MCF 10A (cell line): ENCODE measurements around the gene MAPK1. TPM values are rescaled to one million over a fixed set of nuclear protein-coding genes. Genes with fewer than 3 reads are reported as not detected.
"Not testable (repeated sequence)": the region's sequence is repeated elsewhere in the genome, so short reads cannot be mapped to it uniquely, and the experiment has no call there.

Experiments used
- BruUV-seq: library from RNA; stranded (reverse); fragments of 400-500 nt; replicated peaks from 2 replicates; lab custom pipeline; 2021; lab: Mats Ljungman, UMichigan
- CTCF ChIA-PET: fragments of 300-600 bp; sonication (Branson Sonifier 250); formaldehyde crosslinking; extraction: SDS; loops from one replicate; lab custom pipeline; 2021; ENCODE audit warnings: antibody characterized with exemption, inconsistent platforms; lab: Yijun Ruan, JAX
- POLR2A ChIA-PET: fragments of 300-600, 350-650 bp; sonication (Branson Sonifier 250); formaldehyde crosslinking; extraction: SDS; loops from one replicate; lab custom pipeline; 2020; ENCODE audit warnings: antibody characterized with exemption, inconsistent platforms; lab: Yijun Ruan, JAX
- DNase-seq: peaks from one replicate; pipeline ENCODE4 v3.0.0-alpha.2; 2018; ENCODE audit not compliant: unreplicated experiment
- H3K27ac Mint-ChIP-seq: one replicate; pipeline ENCODE4 v1.8.0; 2022; ENCODE audit warnings: mild to moderate bottlenecking, low read depth, mixed read lengths; ENCODE audit not compliant: unreplicated experiment
- H3K27me3 Mint-ChIP-seq: one replicate; pipeline ENCODE4 v1.8.0; 2022; ENCODE audit warnings: mixed read lengths; ENCODE audit not compliant: insufficient read depth, unreplicated experiment
- H3K36me3 Mint-ChIP-seq: one replicate; pipeline ENCODE4 v1.8.0; 2022; ENCODE audit warnings: mild to moderate bottlenecking, moderate library complexity, mixed read lengths; ENCODE audit not compliant: insufficient read depth, unreplicated experiment
- H3K4me1 Mint-ChIP-seq: one replicate; pipeline ENCODE4 v1.8.0; 2022; ENCODE audit warnings: mixed read lengths; ENCODE audit not compliant: insufficient read depth, unreplicated experiment
- H3K4me3 Mint-ChIP-seq: one replicate; pipeline ENCODE4 v1.8.0; 2022; ENCODE audit warnings: mild to moderate bottlenecking, moderate library complexity, mixed read lengths; ENCODE audit not compliant: unreplicated experiment
- H3K9me3 Mint-ChIP-seq: one replicate; pipeline ENCODE4 v1.8.0; 2022; ENCODE audit warnings: mixed read lengths; ENCODE audit not compliant: unreplicated experiment
- intact Hi-C: fragments of 100-400 bp; cut with micrococcal nuclease; formaldehyde crosslinking; loops from 2 replicates; pipeline ENCODE4 v1.14.1; 2022
- total RNA-seq: library from RNA; stranded (reverse); gene quantifications from 2 replicates; pipeline ENCODE4 v1.2.3, GENCODE V29; 2022
- TF ChIP-seq, protein P1 (sequence below): fragments of 200-600 bp; IDR thresholded peaks from one replicate; pipeline ENCODE4 v1.8.0; 2022; ENCODE audit warnings: antibody characterized with exemption, mild to moderate bottlenecking; ENCODE audit not compliant: unreplicated experiment

The MAPK1 gene
- total RNA-seq, 1 experiment from 2014 or later = 123 TPM

DNA sequence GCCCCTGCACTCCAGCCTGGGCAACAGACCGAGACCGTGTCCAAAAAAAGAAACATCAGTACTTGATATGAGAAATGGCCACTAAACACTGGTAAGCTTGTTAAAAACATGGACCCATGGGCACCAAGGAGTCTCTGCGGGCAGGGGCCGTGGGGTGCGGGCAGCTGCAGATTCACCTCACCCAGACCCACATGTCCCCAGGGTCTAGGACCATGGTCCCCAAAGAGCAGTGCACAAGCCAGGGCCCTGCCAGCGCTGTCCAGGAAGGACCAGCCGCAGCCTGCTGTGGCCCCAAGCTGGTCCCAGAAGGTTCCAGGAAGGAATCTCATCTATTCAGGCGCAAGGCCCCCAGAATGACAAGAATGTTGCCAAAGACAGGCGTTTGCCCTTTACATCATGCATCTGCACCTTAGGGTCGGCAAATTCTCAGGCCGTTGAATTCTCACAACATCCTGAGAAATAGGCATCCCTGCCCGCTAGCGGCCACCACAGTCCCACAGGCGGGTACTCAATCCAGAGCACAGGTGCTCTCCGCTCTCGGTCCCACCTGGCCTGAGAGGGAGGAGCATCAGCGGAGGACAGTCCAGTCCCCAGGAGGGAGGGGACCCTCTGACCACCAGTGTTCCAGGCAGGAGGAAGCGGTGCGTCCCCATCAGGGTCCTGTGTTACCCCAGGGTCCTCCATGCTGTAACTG lies 141.3 kb downstream of the MAPK1 start:
- BruUV-seq = no TSS peak
- POLR2A ChIA-PET = interaction anchor here (0.6 kb wide), 1 partner anchor 744 kb away, joined by 3 read pairs; the partner anchor contains the start of gene LZTR1
- TF ChIP-seq, protein P1, sequence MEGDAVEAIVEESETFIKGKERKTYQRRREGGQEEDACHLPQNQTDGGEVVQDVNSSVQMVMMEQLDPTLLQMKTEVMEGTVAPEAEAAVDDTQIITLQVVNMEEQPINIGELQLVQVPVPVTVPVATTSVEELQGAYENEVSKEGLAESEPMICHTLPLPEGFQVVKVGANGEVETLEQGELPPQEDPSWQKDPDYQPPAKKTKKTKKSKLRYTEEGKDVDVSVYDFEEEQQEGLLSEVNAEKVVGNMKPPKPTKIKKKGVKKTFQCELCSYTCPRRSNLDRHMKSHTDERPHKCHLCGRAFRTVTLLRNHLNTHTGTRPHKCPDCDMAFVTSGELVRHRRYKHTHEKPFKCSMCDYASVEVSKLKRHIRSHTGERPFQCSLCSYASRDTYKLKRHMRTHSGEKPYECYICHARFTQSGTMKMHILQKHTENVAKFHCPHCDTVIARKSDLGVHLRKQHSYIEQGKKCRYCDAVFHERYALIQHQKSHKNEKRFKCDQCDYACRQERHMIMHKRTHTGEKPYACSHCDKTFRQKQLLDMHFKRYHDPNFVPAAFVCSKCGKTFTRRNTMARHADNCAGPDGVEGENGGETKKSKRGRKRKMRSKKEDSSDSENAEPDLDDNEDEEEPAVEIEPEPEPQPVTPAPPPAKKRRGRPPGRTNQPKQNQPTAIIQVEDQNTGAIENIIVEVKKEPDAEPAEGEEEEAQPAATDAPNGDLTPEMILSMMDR = no peak
- H3K36me3 Mint-ChIP-seq = no peaks in the 10 kb centered on the region
- no peaks in the 10 kb centered on the region for H3K27me3 Mint-ChIP-seq
- no peak overlapping the region for H3K27ac Mint-ChIP-seq
- H3K9me3 Mint-ChIP-seq = no peaks in the 10 kb centered on the region
- H3K4me1 Mint-ChIP-seq = no peaks in the 10 kb centered on the region
- CTCF ChIA-PET = interaction anchor here (0.5 to 0.7 kb wide), 2 partner anchors 13 to 346 kb away, joined by 3 read pairs; no protein-coding TSS in a partner anchor
- H3K4me3 Mint-ChIP-seq = no peak overlapping the region
- no peak for DNase-seq
- intact Hi-C loops = no loop called here

GRCh38 chr22:21724496-21724895 lies 142.9 kb downstream of the MAPK1 start:
- H3K4me1 Mint-ChIP-seq, H3K4me3 Mint-ChIP-seq, H3K27ac Mint-ChIP-seq, H3K36me3 Mint-ChIP-seq, BruUV-seq, CTCF ChIA-PET, POLR2A ChIA-PET, H3K27me3 Mint-ChIP-seq, intact Hi-C loops, H3K9me3 Mint-ChIP-seq, DNase-seq: not testable (repeated sequence)

- H3K36me3 Mint-ChIP-seq, H3K27me3 Mint-ChIP-seq, BruUV-seq, H3K9me3 Mint-ChIP-seq, DNase-seq, H3K27ac Mint-ChIP-seq, POLR2A ChIA-PET, H3K4me1 Mint-ChIP-seq, H3K4me3 Mint-ChIP-seq, CTCF ChIA-PET, intact Hi-C loops: not testable (repeated sequence)
Observed at GRCh38 chr22:21721195-21721852, 146.1 kb downstream of the MAPK1 start.

DNA sequence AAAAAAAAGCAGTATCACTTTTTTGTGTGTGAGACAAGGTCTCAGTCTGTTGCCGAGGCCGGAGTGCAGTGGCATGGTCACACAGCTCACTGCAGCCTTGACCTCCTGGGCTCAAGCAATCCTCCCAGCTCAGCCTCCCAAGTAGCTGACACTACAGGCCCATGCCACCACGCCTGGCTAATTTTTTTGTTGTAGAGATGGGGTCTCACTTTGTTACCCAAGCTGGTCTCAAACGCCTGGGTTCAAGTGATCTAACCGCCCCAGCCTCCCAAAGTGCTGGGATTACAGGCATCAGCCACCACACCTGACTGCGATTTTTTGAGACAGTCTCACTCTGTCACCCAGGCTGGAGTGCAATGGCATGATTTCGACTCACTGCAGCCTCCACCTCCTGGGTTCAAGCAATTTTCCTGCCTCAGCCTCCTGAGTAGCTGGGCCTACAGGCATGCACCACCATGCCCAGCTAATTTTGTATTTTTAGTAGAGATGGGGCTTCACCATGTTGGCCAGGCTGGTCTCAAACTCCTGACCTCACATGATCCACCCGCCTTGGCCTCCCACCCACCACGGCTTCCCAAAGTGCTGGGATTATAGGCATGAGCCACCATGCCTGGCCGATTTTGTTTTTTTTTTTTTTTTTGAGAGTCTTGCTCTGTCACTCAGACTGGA lies 147.1 kb downstream of the MAPK1 start:
- H3K9me3 Mint-ChIP-seq, CTCF ChIA-PET, H3K27me3 Mint-ChIP-seq, H3K4me1 Mint-ChIP-seq, H3K27ac Mint-ChIP-seq, BruUV-seq, DNase-seq, intact Hi-C loops, H3K36me3 Mint-ChIP-seq, H3K4me3 Mint-ChIP-seq: not testable (repeated sequence)
- POLR2A ChIA-PET = interaction anchor here (0.6 to 1.0 kb wide), 2 partner anchors 8 to 248 kb away, joined by 3 read pairs; no protein-coding TSS in a partner anchor

- Mint-ChIP-seq H3K36me3 (no peaks in the 10 kb centered on the region), H3K4me1 (peaks cover 6% of the 10 kb centered on the region), H3K27me3 (no peaks in the 10 kb centered on the region), H3K9me3 (no peaks in the 10 kb centered on the region), H3K27ac (no peak overlapping the region), H3K4me3 (no peak overlapping the region)
- no peak for DNase-seq
- BruUV-seq = no TSS peak
- CTCF ChIA-PET = no interaction called here
- TF ChIP-seq, protein P1 = no peak
- intact Hi-C loops = loop anchor here (10.0 kb wide), 1 partner anchor 326 kb away; no protein-coding TSS in a partner anchor
- POLR2A ChIA-PET = interaction anchor here (1.2 kb wide), 1 partner anchor 11 kb away, joined by 3 read pairs; no protein-coding TSS in a partner anchor
Observed at GRCh38 chr22:21719024-21719423, 148.4 kb downstream of the MAPK1 start.
